ENCODE results near the gene SPO11. TPM values are rescaled to one million over a fixed set of nuclear protein-coding genes. Genes with fewer than 3 reads are reported as not detected.

SPO11 gene
- polyA plus RNA-seq: not detected
- long read RNA-seq, donor 1: 0 reads
- long read RNA-seq, donor 2: 0 reads
- long read RNA-seq, donor 3: 0 reads
- long read RNA-seq, donor 4: 0 reads
- long read RNA-seq, donor 5: 0 reads
- long read RNA-seq, donor 6: 0 reads
- long read RNA-seq, donor 7: 0 reads
- long read RNA-seq, donor 8: 0 reads
- long read RNA-seq, donor 9: 0 reads
- long read RNA-seq, donor 10: 0 reads
- long read RNA-seq, donor 11: 0 reads

GRCh38 chr20:57329608-57330221, at the start of gene SPO11:
TSS of gene SPO11 (plus strand) at chr20:57329803. CDS start at chr20:57329868, 65 bp downstream.
- Histone ChIP-seq H3K9me3 (ENCODE audit: control insufficient read depth, low read depth, low read length) (peaks cover 6% of the 10 kb centered on the region), H3K27me3 (ENCODE audit: control insufficient read depth, insufficient read depth, low read length) (peaks cover 17% of the 10 kb centered on the region), H3K36me3 (ENCODE audit: control insufficient read depth, insufficient read depth, low read length) (no peaks in the 10 kb centered on the region), H3K4me3 (ENCODE audit: low read length) (no peak within 1 kb of the TSS), H3K4me1 (ENCODE audit: control insufficient read depth, insufficient read depth, low read length) (no peaks in the 10 kb centered on the region), H3K27ac (ENCODE audit: low read length) (no peak within 1 kb of the TSS)
- DNase-seq: no peak
- WGBS (ENCODE audit: insufficient coverage, low lambda C conversion rate): no CpG with 5 or more reads among the region's 40 CpGs

DNA sequence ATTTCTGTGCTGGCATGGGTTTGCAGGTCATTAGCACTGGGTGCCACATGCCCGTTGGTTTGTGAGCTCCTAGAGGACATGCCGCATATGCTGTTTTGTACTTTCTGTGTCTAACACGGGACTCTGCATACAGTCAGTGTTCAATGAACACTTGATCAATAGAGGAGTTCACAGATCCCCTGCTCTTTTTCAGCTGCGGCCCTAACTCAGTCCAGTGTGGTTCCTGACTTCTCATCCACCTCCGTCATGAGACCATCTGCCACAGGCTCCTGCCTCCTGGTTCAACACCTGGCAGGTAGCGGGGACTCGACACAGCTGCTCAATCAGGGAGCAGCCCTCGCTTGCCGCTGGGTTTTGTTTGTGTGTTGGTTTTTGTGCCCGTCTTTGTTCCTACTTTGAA, 49.4 kb upstream of the SPO11 start:
- no peaks in the 10 kb centered on the region for H3K36me3 ChIP-seq (ENCODE audit: control insufficient read depth, insufficient read depth, low read length)
- H3K27me3 ChIP-seq (ENCODE audit: control insufficient read depth, insufficient read depth, low read length): peaks cover 5% of the 10 kb centered on the region
- DNase-seq: no peak
- H3K9me3 ChIP-seq (ENCODE audit: control insufficient read depth, low read depth, low read length): no peaks in the 10 kb centered on the region
- WGBS (ENCODE audit: insufficient coverage, low lambda C conversion rate): 86% methylated on average over 4 of the region's 10 CpGs
- no peaks in the 10 kb centered on the region for H3K4me1 ChIP-seq (ENCODE audit: control insufficient read depth, insufficient read depth, low read length)
- H3K27ac ChIP-seq (ENCODE audit: low read length): no peak overlapping the region
- no peak overlapping the region for H3K4me3 ChIP-seq (ENCODE audit: low read length)

GRCh38 chr20:57281900-57282299, 47.7 kb upstream of the SPO11 start:
- Histone ChIP-seq H3K27ac (ENCODE audit: low read length) (no peak overlapping the region), H3K4me1 (ENCODE audit: control insufficient read depth, insufficient read depth, low read length) (no peaks in the 10 kb centered on the region), H3K36me3 (ENCODE audit: control insufficient read depth, insufficient read depth, low read length) (no peaks in the 10 kb centered on the region), H3K27me3 (ENCODE audit: control insufficient read depth, insufficient read depth, low read length) (peaks cover 12% of the 10 kb centered on the region), H3K4me3 (ENCODE audit: low read length) (no peak overlapping the region), H3K9me3 (ENCODE audit: control insufficient read depth, low read depth, low read length) (no peaks in the 10 kb centered on the region)
- no peak for DNase-seq
- 100% methylated on average over 1 of the region's 7 CpGs for WGBS (ENCODE audit: insufficient coverage, low lambda C conversion rate)

DNA sequence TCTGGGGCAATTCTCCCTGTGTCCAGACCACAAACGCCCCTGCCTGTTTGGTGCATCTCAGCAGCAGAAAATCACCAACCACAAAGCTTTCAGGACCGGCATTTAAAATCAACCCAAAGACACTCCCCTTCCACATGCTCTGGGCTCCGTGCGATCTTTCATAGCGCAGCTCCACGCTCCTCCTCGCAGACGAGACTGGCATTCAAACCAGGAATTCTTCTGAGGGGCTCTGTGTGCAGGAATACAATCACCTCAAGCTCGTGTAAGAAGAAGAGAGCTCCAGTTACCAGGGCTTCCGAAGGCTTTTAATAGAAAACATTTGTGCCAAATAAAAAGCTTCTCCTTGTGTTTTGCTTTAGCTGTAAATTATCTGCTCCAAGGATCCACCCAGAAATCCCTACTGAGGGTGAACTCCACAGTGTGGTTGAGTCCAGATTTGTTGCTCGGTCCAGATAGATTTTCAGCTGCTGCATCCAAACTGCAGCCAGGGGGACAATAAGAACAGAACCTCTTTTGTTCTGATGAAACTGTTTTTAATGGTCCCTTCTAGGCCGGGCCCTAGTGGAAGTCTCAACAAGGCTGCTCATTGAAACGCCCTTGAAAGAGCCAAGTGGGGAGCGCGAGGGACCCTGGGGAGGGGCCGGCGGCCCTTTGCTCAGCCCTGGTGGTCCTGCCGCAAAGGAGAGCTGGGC, 46.8 kb upstream of the SPO11 start:
- Histone ChIP-seq H3K36me3 (ENCODE audit: control insufficient read depth, insufficient read depth, low read length) (no peaks in the 10 kb centered on the region), H3K9me3 (ENCODE audit: control insufficient read depth, low read depth, low read length) (no peaks in the 10 kb centered on the region), H3K4me1 (ENCODE audit: control insufficient read depth, insufficient read depth, low read length) (no peaks in the 10 kb centered on the region), H3K27me3 (ENCODE audit: control insufficient read depth, insufficient read depth, low read length) (peaks cover 19% of the 10 kb centered on the region), H3K27ac (ENCODE audit: low read length) (no peak overlapping the region), H3K4me3 (ENCODE audit: low read length) (no peak overlapping the region)
- DNase-seq: no peak
- WGBS (ENCODE audit: insufficient coverage, low lambda C conversion rate): 80% methylated on average over 1 of the region's 18 CpGs

- Histone ChIP-seq H3K4me3 (ENCODE audit: low read length) (no peak overlapping the region), H3K9me3 (ENCODE audit: control insufficient read depth, low read depth, low read length) (no peaks in the 10 kb centered on the region), H3K36me3 (ENCODE audit: control insufficient read depth, insufficient read depth, low read length) (no peaks in the 10 kb centered on the region), H3K4me1 (ENCODE audit: control insufficient read depth, insufficient read depth, low read length) (peaks cover 7% of the 10 kb centered on the region), H3K27ac (ENCODE audit: low read length) (no peak overlapping the region), H3K27me3 (ENCODE audit: control insufficient read depth, insufficient read depth, low read length) (peaks cover 29% of the 10 kb centered on the region)
- no peak for DNase-seq
- WGBS (ENCODE audit: insufficient coverage, low lambda C conversion rate): no CpG with 5 or more reads among the region's 7 CpGs
Observed at GRCh38 chr20:57283860-57284259, 45.7 kb upstream of the SPO11 start.

DNA sequence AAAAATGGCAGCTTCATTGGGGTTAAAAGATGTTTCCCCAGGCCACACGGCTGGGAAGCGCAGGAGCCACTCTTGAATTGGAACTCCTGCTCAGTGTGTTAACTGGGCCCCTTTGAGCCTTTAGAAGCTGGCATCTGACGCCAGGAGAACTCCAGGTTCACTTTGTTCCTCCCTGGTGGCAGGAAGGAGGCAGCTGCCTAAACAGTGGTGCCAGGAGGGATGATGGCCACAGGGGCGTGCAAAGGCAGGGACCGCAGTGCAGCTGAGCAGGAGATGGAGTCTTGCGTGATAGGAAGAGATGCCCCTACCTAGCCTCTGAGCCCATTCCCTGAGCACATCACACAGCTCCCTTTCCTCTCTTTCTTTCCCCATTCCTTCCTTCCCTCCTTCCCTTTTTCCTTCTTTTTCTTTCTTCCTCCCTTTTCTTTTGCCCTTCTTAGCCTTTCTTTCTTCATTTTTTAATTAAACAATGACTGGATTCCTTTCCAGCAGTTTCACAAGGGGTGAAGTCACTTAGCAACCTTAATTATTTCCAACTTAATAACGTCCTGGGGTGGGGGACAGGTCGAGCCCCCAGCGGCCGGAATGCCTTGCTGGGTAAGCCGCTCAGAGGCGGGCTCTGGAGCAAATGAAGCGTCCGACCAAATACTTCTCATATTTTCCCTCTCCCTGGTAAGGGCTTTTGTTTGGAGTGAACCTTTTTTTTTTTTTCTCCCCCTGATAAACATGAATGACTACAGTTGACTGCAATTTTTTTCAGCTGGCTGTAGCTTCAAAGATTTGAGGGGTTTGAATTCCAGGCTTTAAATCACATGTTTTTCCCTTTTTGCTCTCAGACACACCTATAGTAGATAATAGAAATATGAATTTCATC, 42.4 kb upstream of the SPO11 start:
- no peak overlapping the region for H3K4me3 ChIP-seq (ENCODE audit: low read length)
- DNase-seq: no peak
- no peaks in the 10 kb centered on the region for H3K9me3 ChIP-seq (ENCODE audit: control insufficient read depth, low read depth, low read length)
- H3K36me3 ChIP-seq (ENCODE audit: control insufficient read depth, insufficient read depth, low read length): no peaks in the 10 kb centered on the region
- H3K27me3 ChIP-seq (ENCODE audit: control insufficient read depth, insufficient read depth, low read length): peaks cover 30% of the 10 kb centered on the region
- 67% methylated on average over 1 of the region's 14 CpGs for WGBS (ENCODE audit: insufficient coverage, low lambda C conversion rate)
- H3K27ac ChIP-seq (ENCODE audit: low read length): no peak overlapping the region
- H3K4me1 ChIP-seq (ENCODE audit: control insufficient read depth, insufficient read depth, low read length): peaks cover 7% of the 10 kb centered on the region

DNA sequence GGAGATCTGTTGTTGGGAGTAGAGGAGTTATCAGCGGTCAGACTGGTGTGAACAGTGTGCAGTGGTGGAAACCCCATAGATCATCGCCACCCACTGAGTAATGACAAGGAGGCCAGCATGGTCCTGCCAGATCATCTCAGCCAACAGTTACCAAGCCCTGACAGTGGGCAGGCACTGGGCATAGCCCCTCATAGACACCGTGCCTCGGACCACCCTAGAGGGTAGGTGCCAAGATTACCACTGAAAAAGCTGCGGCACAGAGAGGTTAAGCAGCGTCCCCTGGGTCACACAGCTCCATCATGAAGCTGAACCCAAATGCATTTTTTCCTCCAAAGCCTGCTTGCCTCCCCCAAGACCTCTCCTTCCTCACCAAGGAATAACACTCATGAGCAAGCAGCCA, 41.7 kb upstream of the SPO11 start:
- H3K4me3 ChIP-seq (ENCODE audit: low read length): no peak overlapping the region
- no CpG with 5 or more reads among the region's 6 CpGs for WGBS (ENCODE audit: insufficient coverage, low lambda C conversion rate)
- H3K36me3 ChIP-seq (ENCODE audit: control insufficient read depth, insufficient read depth, low read length): no peaks in the 10 kb centered on the region
- no peaks in the 10 kb centered on the region for H3K9me3 ChIP-seq (ENCODE audit: control insufficient read depth, low read depth, low read length)
- H3K27ac ChIP-seq (ENCODE audit: low read length): no peak overlapping the region
- peaks cover 7% of the 10 kb centered on the region for H3K4me1 ChIP-seq (ENCODE audit: control insufficient read depth, insufficient read depth, low read length)
- DNase-seq: no peak
- peaks cover 30% of the 10 kb centered on the region for H3K27me3 ChIP-seq (ENCODE audit: control insufficient read depth, insufficient read depth, low read length)

- Histone ChIP-seq H3K27me3 (ENCODE audit: control insufficient read depth, insufficient read depth, low read length) (peaks cover 30% of the 10 kb centered on the region), H3K27ac (ENCODE audit: low read length) (no peak overlapping the region), H3K36me3 (ENCODE audit: control insufficient read depth, insufficient read depth, low read length) (no peaks in the 10 kb centered on the region), H3K4me3 (ENCODE audit: low read length) (no peak overlapping the region), H3K9me3 (ENCODE audit: control insufficient read depth, low read depth, low read length) (no peaks in the 10 kb centered on the region), H3K4me1 (ENCODE audit: control insufficient read depth, insufficient read depth, low read length) (peaks cover 7% of the 10 kb centered on the region)
- DNase-seq: no peak
- no CpG with 5 or more reads among the region's 16 CpGs for WGBS (ENCODE audit: insufficient coverage, low lambda C conversion rate)
Observed at GRCh38 chr20:57288651-57289277, 40.8 kb upstream of the SPO11 start.

DNA sequence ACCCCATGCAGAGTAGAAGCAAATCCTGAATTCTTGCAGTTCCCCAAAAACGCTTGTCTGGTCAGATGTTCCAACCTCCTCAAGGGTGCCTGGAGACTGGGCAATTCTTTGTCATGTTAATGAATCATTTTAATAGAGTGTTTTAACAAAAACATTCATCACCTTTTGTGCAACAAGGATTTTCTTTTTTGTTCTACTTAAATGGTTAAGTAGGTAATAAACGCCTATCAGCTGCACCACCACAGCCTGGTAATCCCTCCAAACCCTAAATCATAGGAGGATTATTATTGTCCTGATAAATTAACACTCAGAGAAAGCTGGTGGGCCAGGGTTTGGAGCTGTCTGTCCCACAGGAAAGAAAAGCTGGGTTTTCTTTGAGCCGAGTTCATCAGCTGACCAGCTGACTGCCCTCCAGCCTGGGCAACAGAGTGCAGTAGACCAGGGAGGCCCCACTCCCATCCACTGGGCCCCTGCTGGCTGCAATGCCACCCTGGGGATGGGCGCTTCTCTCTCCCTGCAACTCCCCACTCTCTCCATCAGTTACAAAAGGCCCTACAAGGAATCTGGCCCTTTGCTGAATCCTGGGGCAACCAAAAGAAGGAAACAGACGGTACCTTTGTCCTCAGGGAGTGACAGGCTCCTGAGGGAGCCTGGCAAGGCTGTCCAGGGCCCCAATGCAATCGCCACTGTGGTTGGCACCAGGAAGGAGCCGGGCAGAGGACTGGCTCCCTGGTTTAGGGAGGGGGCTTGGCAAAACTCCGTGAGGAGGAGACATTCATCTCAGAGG, 40.0 kb upstream of the SPO11 start:
- Histone ChIP-seq H3K36me3 (ENCODE audit: control insufficient read depth, insufficient read depth, low read length) (no peaks in the 10 kb centered on the region), H3K9me3 (ENCODE audit: control insufficient read depth, low read depth, low read length) (no peaks in the 10 kb centered on the region), H3K27ac (ENCODE audit: low read length) (no peak overlapping the region), H3K4me1 (ENCODE audit: control insufficient read depth, insufficient read depth, low read length) (peaks cover 7% of the 10 kb centered on the region), H3K4me3 (ENCODE audit: low read length) (no peak overlapping the region), H3K27me3 (ENCODE audit: control insufficient read depth, insufficient read depth, low read length) (peaks cover 30% of the 10 kb centered on the region)
- no CpG with 5 or more reads among the region's 8 CpGs for WGBS (ENCODE audit: insufficient coverage, low lambda C conversion rate)
- DNase-seq: no peak

Data from large intestine (tissue), 12 donors.